Hematopoietic multipotent progenitor cell treated with erythropoietin and hydrocortisone succinate and interleukin-3 and kit ligand, for 6 days (in vitro differentiated cells): Measurements from ENCODE around the gene REC8.
"Not testable (repeated sequence)": the region's sequence is repeated elsewhere in the genome, so short reads cannot be mapped to it uniquely, and the experiment has no call there.

Source experiments
- DNase-seq: peaks from one replicate; pipeline ENCODE4 v3.0.0-alpha.2; 2015

REC8 gene

GRCh38 chr14:24206260-24207103 lies 34.6 kb downstream of the REC8 start:
- DNase-seq: no peak

- DNase-seq: no peak
These were observed 35.2 kb downstream of the REC8 start for GRCh38 chr14:24207104-24207551.

GRCh38 chr14:24207625-24208024 lies 35.7 kb downstream of the REC8 start:
- DNase-seq: no peak

GRCh38 chr14:24211311-24211710 lies 39.4 kb downstream of the REC8 start:
- no peak for DNase-seq

- DNase-seq: peak; percentile 100
These were observed 41.3 kb downstream of the REC8 start, which contains the start of gene CHMP4A for GRCh38 chr14:24212924-24213865. Gene CHMP4A (minus strand): TSS chr14:24213488. CDS start chr14:24213439, 49 bp downstream.

- DNase-seq: peak; percentile 27
These were observed 42.2 kb downstream of the REC8 start for GRCh38 chr14:24213866-24214662.

- peak; percentile 96 for DNase-seq
These were observed 43.8 kb downstream of the REC8 start, which contains the start of gene MDP1 for GRCh38 chr14:24215495-24216344. Gene MDP1 (minus strand): TSS chr14:24216066. CDS start chr14:24215955, 111 bp downstream.

- DNase-seq: no peak
These were observed 44.4 kb downstream of the REC8 start for GRCh38 chr14:24216345-24216699.

- DNase-seq: not testable (repeated sequence)
These were observed 45.0 kb downstream of the REC8 start for GRCh38 chr14:24216876-24217275.

- DNase-seq: no peak
These were observed 47.2 kb downstream of the REC8 start for GRCh38 chr14:24219080-24219479.

- no peak for DNase-seq
These were observed 47.6 kb downstream of the REC8 start for GRCh38 chr14:24219521-24219920.

GRCh38 chr14:24222987-24223386 lies 51.1 kb downstream of the REC8 start:
- DNase-seq: not testable (repeated sequence)

- DNase-seq: no peak
These were observed 52.8 kb downstream of the REC8 start for GRCh38 chr14:24224618-24225071.

- DNase-seq: no peak
These were observed 54.6 kb downstream of the REC8 start for GRCh38 chr14:24226473-24226872.

GRCh38 chr14:24228902-24229301 lies 57.0 kb downstream of the REC8 start:
- DNase-seq: no peak
